MCF 10A (cell line): ENCODE data around the gene PRR33. TPM values are rescaled to one million over a fixed set of nuclear protein-coding genes. Genes with fewer than 3 reads are reported as not detected.
"Not testable (repeated sequence)": the region's sequence is repeated elsewhere in the genome, so short reads cannot be mapped to it uniquely, and the experiment has no call there.

Source experiments
- Bru-seq: library from RNA; stranded (reverse); fragments of 400-500 nt; gene quantifications from one replicate; lab custom pipeline; 2021; lab: Mats Ljungman, UMichigan
- BruChase-seq, 2 experiments: library from RNA; stranded (reverse); fragments of 400-500 nt; gene quantifications; one replicate each; lab custom pipeline; 2021; lab: Mats Ljungman, UMichigan
- BruUV-seq: library from RNA; stranded (reverse); fragments of 400-500 nt; replicated peaks from 2 replicates; lab custom pipeline; 2021; lab: Mats Ljungman, UMichigan
- CTCF ChIA-PET: fragments of 300-600 bp; sonication (Branson Sonifier 250); formaldehyde crosslinking; extraction: SDS; loops from one replicate; lab custom pipeline; 2021; ENCODE audit warnings: antibody characterized with exemption, inconsistent platforms; lab: Yijun Ruan, JAX
- POLR2A ChIA-PET: fragments of 300-600, 350-650 bp; sonication (Branson Sonifier 250); formaldehyde crosslinking; extraction: SDS; loops from one replicate; lab custom pipeline; 2020; ENCODE audit warnings: antibody characterized with exemption, inconsistent platforms; lab: Yijun Ruan, JAX
- DNase-seq: peaks from one replicate; pipeline ENCODE4 v3.0.0-alpha.2; 2018; ENCODE audit not compliant: unreplicated experiment
- H3K27ac Mint-ChIP-seq: one replicate; pipeline ENCODE4 v1.8.0; 2022; ENCODE audit warnings: mild to moderate bottlenecking, low read depth, mixed read lengths; ENCODE audit not compliant: unreplicated experiment
- H3K27me3 Mint-ChIP-seq: one replicate; pipeline ENCODE4 v1.8.0; 2022; ENCODE audit warnings: mixed read lengths; ENCODE audit not compliant: insufficient read depth, unreplicated experiment
- H3K36me3 Mint-ChIP-seq: one replicate; pipeline ENCODE4 v1.8.0; 2022; ENCODE audit warnings: mild to moderate bottlenecking, moderate library complexity, mixed read lengths; ENCODE audit not compliant: insufficient read depth, unreplicated experiment
- H3K4me1 Mint-ChIP-seq: one replicate; pipeline ENCODE4 v1.8.0; 2022; ENCODE audit warnings: mixed read lengths; ENCODE audit not compliant: insufficient read depth, unreplicated experiment
- H3K4me3 Mint-ChIP-seq: one replicate; pipeline ENCODE4 v1.8.0; 2022; ENCODE audit warnings: mild to moderate bottlenecking, moderate library complexity, mixed read lengths; ENCODE audit not compliant: unreplicated experiment
- H3K9me3 Mint-ChIP-seq: one replicate; pipeline ENCODE4 v1.8.0; 2022; ENCODE audit warnings: mixed read lengths; ENCODE audit not compliant: unreplicated experiment
- intact Hi-C: fragments of 100-400 bp; cut with micrococcal nuclease; formaldehyde crosslinking; loops from 2 replicates; pipeline ENCODE4 v1.14.1; 2022
- long read RNA-seq: library from polyadenylated mRNA; stranded (forward); transcript quantifications from one replicate; pipeline ENCODE4 v2.0.0, GENCODE V29; 2022
- total RNA-seq: library from RNA; stranded (reverse); gene quantifications from 2 replicates; pipeline ENCODE4 v1.2.3, GENCODE V29; 2022
- TF ChIP-seq, protein P1 (sequence below): fragments of 200-600 bp; IDR thresholded peaks from one replicate; pipeline ENCODE4 v1.8.0; 2022; ENCODE audit warnings: antibody characterized with exemption, mild to moderate bottlenecking; ENCODE audit not compliant: unreplicated experiment

PRR33 gene
- total RNA-seq, result not detected in 2 replicates
- Bru-seq, nascent RNA, result not detected
- not detected for BruChase-seq, experiment 1, labeled RNA remaining after a 6-hour chase
- not detected for BruChase-seq, experiment 2, labeled RNA remaining after a 2-hour chase
- long read RNA-seq, result 0 reads

DNA sequence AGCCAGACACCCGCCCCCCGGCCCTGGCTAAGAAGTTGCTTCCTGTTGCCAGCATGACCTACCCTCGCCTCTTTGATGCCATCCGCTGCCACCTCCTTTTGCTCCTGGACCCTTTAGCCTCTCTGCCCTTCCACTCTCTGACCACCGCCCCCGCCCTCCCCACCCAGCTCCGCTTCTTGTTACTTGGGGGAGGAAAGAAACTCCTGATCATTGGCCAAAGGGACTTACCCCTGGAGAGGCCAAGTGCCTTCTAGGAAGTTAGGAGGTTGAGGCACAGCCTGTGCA lies at the start of gene PRR33:
Gene PRR33, minus strand, starts transcription at position 65 of the 285 bp plus-strand sequence. CDS start 1,311 bp downstream, outside the sequence.
- BruUV-seq, result no TSS peak
- Mint-ChIP-seq H3K27ac (no peak within 1 kb of the TSS), H3K4me1 (no peaks in the 10 kb centered on the region), H3K36me3 (no peaks in the 10 kb centered on the region), H3K4me3 (no peak within 1 kb of the TSS), H3K27me3 (peaks cover 34% of the 10 kb centered on the region), H3K9me3 (peaks cover 17% of the 10 kb centered on the region)
- POLR2A ChIA-PET, result no interaction called here
- TF ChIP-seq, protein P1, sequence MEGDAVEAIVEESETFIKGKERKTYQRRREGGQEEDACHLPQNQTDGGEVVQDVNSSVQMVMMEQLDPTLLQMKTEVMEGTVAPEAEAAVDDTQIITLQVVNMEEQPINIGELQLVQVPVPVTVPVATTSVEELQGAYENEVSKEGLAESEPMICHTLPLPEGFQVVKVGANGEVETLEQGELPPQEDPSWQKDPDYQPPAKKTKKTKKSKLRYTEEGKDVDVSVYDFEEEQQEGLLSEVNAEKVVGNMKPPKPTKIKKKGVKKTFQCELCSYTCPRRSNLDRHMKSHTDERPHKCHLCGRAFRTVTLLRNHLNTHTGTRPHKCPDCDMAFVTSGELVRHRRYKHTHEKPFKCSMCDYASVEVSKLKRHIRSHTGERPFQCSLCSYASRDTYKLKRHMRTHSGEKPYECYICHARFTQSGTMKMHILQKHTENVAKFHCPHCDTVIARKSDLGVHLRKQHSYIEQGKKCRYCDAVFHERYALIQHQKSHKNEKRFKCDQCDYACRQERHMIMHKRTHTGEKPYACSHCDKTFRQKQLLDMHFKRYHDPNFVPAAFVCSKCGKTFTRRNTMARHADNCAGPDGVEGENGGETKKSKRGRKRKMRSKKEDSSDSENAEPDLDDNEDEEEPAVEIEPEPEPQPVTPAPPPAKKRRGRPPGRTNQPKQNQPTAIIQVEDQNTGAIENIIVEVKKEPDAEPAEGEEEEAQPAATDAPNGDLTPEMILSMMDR, result no peak
- CTCF ChIA-PET, result interaction anchor here (0.5 to 1.5 kb wide), 2 partner anchors 9 to 488 kb away, joined by 3 to 4 read pairs; no protein-coding TSS in a partner anchor
- DNase-seq, result no peak
- intact Hi-C loops, result no loop called here

DNA sequence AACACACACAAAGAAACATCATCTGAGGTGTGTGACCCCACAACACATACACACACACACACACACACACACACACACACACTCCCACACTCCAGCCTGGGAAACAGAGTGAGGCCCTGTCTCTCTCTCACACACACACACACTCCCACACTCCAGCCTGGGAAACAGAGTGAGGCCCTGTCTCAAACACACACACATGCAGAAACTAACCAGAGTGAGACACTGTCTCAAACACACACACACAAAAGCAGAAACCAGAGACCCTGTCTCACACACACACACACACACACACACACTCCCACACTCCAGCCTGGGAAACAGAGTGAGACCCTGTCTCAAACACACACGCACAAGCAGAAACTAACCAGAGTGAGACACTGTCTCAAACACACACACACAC lies 48.1 kb upstream of the PRR33 start:
- H3K27me3 Mint-ChIP-seq, H3K9me3 Mint-ChIP-seq, POLR2A ChIA-PET, H3K36me3 Mint-ChIP-seq, BruUV-seq, intact Hi-C loops, H3K4me1 Mint-ChIP-seq, DNase-seq, H3K4me3 Mint-ChIP-seq, CTCF ChIA-PET: not testable (repeated sequence)
- peak overlapping the region; percentile 46 for H3K27ac Mint-ChIP-seq

DNA sequence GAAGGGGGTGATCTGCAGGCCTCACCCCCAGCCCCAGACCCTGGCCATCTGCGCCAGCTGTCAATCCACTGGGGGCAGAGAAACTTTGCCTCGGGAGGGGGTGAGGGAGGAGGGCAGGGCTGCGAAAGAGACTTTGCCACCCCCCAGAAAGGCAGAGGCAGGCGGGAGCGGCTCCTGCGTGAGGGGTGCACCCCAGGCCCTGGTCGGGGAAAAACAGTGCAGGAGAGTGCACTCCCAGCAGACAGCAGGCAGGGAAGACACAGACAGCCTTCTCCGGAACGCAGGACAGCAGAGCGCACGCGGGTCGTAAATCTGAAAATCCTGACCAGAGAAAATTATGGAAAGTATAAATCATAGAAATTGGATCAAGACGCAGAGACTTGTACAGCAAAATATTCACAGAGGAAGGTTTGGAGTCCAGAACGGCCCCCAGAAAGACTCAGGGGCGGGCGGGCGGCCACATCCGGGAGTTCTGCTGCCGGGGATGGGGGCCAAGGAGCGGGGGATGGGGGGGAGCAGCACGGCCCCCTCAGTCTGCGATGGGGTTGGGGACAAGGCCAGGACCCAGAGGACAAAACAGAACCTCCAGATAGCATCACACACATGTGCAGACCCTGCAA lies 47.4 kb upstream of the PRR33 start:
- ChIA-PET POLR2A (no interaction called here), CTCF (no interaction called here)
- Mint-ChIP-seq H3K9me3 (no peaks in the 10 kb centered on the region), H3K36me3 (peaks cover 4% of the 10 kb centered on the region), H3K27ac (peak overlapping the region; percentile 46), H3K4me3 (no peak overlapping the region), H3K4me1 (peaks cover 8% of the 10 kb centered on the region), H3K27me3 (peaks cover 1% of the 10 kb centered on the region)
- intact Hi-C loops, result no loop called here
- BruUV-seq, result no TSS peak
- no peak for DNase-seq
- TF ChIP-seq, protein P1, result no peak

DNA sequence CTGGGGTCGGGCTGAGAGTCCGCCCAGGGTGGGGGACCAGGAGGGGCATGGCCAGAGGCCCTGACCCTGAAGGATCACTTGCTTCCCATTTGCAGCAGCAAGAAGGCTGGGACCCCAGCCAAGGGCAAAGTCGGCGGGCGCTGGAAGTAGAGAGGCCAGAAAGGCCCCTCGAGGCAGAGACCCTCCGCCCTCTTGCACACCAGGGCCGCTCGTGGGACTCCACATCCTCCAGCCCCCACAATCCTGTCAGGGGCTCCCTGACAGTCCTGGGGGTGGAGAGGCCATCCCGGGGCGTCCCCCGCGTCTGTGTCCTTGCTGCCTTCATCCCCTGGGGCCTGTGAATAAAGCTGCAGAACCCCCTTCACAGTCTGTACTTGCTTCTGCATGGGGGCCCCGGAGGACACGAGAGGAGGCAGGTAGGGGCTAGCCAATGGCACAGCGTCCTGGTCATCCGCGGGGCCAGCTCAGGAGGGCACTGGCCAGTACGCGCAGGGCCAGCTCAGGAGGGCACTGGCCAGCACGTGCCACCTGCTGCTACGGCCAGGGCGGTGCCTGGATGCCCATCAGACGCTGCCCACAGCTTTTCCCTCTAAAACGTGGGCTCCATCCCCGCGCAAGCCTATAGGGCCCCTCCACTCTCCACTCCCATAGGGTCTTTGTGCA lies 46.8 kb upstream of the PRR33 start:
- no peaks in the 10 kb centered on the region for H3K36me3 Mint-ChIP-seq
- CTCF ChIA-PET, result interaction anchor here (0.6 to 0.8 kb wide), 3 partner anchors 16 to 66 kb away, joined by 3 to 4 read pairs (median 3); no protein-coding TSS in a partner anchor
- intact Hi-C loops, result no loop called here
- BruUV-seq, result no TSS peak
- no peak for DNase-seq
- H3K27me3 Mint-ChIP-seq, result peaks cover 7% of the 10 kb centered on the region
- H3K9me3 Mint-ChIP-seq, result no peaks in the 10 kb centered on the region
- H3K4me1 Mint-ChIP-seq, result peaks cover 2% of the 10 kb centered on the region
- no peak overlapping the region for H3K27ac Mint-ChIP-seq
- TF ChIP-seq, protein P1, result no peak
- POLR2A ChIA-PET, result no interaction called here
- H3K4me3 Mint-ChIP-seq, result no peak overlapping the region
